Body of pancreas (tissue), 4 donors: Measurements from ENCODE around the gene WSCD1.

Experiments
- POLR2A ChIP-seq, 3 donors: fragments of 450-650 bp; IDR thresholded peaks; one replicate each; pipeline ENCODE4 v1.6.1; 2016; ENCODE audit warnings: antibody characterized with exemption in 3 of 3, mild to moderate bottlenecking in 2 of 3
- TF ChIP-seq, protein P1 (sequence below), 7 experiments: fragments of 450-650 bp in 4 of 7; fragments of 200-600 bp in 3 of 7; sonication (generic) in 3 of 7; IDR thresholded peaks; one replicate each; pipeline ENCODE4 v1.5.1; 2016 to 2019; ENCODE audit warnings: antibody characterized with exemption in 7 of 7

DNA sequence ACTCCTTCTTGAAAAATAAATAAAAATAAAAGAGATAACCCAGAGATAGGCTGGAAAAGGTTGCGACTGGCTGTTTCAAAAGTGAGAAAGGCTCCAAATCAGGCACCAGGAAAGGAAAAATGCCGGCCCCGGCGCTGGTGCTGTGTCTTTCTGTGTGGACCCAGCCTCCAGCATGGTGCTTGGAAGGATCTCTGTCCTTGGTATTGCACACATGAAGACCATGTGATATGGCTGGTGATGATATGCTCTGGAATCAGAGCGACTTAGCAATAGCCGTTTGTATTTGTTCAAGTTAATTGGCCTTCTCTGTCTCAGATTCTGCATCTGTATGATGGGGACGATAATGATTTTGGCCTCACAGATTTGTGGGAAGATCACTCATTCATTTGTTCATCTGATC is 3.4 kb downstream of the WSCD1 start:
- TF ChIP-seq, protein P1, sequence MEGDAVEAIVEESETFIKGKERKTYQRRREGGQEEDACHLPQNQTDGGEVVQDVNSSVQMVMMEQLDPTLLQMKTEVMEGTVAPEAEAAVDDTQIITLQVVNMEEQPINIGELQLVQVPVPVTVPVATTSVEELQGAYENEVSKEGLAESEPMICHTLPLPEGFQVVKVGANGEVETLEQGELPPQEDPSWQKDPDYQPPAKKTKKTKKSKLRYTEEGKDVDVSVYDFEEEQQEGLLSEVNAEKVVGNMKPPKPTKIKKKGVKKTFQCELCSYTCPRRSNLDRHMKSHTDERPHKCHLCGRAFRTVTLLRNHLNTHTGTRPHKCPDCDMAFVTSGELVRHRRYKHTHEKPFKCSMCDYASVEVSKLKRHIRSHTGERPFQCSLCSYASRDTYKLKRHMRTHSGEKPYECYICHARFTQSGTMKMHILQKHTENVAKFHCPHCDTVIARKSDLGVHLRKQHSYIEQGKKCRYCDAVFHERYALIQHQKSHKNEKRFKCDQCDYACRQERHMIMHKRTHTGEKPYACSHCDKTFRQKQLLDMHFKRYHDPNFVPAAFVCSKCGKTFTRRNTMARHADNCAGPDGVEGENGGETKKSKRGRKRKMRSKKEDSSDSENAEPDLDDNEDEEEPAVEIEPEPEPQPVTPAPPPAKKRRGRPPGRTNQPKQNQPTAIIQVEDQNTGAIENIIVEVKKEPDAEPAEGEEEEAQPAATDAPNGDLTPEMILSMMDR (IDR thresholded peaks at IDR 0.05), result no peak
- no peak for TF ChIP-seq POLR2A (IDR thresholded peaks at IDR 0.05)
